SH-SY5Y (cell line): ENCODE measurements around the gene NOA1.

Source experiments
- GATA2 ChIP-seq: IDR thresholded peaks from 2 replicates; pipeline ENCODE4 v1.6.1; 2011; ENCODE audit warnings: mild to moderate bottlenecking, low read depth, low read length
- GATA3 ChIP-seq: IDR thresholded peaks from 2 replicates; pipeline ENCODE4 v1.6.1; 2011; ENCODE audit warnings: low read depth, mild to moderate bottlenecking, low read length, moderate library complexity

GRCh38 chr4:56961107-56961500 lies 16.3 kb downstream of the NOA1 start:
- TF ChIP-seq GATA2 (no peak), GATA3 (no peak)
